ENCODE results near the gene BMPER.
"Not testable (repeated sequence)": the region's sequence is repeated elsewhere in the genome, so short reads cannot be mapped to it uniquely, and the experiment has no call there.

The BMPER gene

DNA sequence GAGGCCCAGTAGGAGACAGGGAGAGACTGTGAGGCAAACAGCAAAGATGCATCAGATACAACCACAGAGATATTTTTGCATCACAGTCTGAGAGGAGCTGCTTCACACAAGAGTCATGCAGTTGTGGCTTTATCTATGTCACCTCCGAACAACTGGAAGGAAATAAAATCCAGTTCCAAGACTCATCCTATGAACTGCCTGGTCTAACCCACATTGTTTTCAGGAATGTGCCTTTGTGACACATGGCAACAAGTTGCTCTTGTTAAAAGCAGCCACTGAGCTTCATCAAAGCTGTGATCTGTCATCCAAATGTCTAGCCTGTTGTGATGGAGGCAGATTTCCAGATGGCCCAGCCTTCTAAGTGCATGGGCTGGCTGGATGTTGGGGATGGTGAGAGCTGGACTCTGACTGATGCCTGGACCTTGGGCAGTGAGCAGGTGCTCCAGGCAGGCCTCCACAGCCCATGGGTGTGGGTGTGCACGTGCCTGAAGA is 255.0 kb downstream of the BMPER start:
- TF ChIP-seq, protein P1, sequence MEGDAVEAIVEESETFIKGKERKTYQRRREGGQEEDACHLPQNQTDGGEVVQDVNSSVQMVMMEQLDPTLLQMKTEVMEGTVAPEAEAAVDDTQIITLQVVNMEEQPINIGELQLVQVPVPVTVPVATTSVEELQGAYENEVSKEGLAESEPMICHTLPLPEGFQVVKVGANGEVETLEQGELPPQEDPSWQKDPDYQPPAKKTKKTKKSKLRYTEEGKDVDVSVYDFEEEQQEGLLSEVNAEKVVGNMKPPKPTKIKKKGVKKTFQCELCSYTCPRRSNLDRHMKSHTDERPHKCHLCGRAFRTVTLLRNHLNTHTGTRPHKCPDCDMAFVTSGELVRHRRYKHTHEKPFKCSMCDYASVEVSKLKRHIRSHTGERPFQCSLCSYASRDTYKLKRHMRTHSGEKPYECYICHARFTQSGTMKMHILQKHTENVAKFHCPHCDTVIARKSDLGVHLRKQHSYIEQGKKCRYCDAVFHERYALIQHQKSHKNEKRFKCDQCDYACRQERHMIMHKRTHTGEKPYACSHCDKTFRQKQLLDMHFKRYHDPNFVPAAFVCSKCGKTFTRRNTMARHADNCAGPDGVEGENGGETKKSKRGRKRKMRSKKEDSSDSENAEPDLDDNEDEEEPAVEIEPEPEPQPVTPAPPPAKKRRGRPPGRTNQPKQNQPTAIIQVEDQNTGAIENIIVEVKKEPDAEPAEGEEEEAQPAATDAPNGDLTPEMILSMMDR (conservative IDR thresholded peaks at IDR 0.05; ENCODE audit: low read depth, low read length), result no peak
- DNase-seq (ENCODE audit: low read depth), result no peak
- H3K4me3 ChIP-seq (ENCODE audit: low read length), result no peak overlapping the region

GRCh38 chr7:34162027-34162565 is 256.8 kb downstream of the BMPER start:
- no peak for DNase-seq (ENCODE audit: low read depth)
- no peak overlapping the region for H3K4me3 ChIP-seq (ENCODE audit: low read length)
- TF ChIP-seq, protein P1 (conservative IDR thresholded peaks at IDR 0.05; ENCODE audit: low read depth, low read length), result no peak

DNA sequence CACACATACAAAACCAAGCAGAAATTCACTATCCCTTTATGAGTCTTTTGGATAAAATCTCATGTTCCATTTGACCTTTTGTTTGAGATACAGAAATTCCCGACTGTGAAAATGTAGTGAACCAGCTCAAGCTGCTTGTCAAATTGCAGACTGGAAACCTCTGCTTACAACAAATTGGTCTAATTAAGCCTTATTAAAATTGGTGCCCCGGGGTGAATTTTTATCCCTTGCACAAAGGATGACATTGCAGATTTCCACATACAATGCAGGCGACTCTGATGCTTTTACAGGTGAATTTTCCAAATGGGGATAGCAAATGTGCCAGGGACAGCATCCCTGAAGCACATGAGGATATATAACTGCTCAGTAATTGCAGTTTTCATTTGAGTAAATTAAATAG is 257.3 kb downstream of the BMPER start:
- H3K4me3 ChIP-seq (ENCODE audit: low read length), result no peak overlapping the region
- DNase-seq (ENCODE audit: low read depth), result no peak
- TF ChIP-seq, protein P1 (conservative IDR thresholded peaks at IDR 0.05; ENCODE audit: low read depth, low read length), result no peak

- TF ChIP-seq, protein P1 (conservative IDR thresholded peaks at IDR 0.05; ENCODE audit: low read depth, low read length), result no peak
- DNase-seq (ENCODE audit: low read depth), result no peak
- no peak overlapping the region for H3K4me3 ChIP-seq (ENCODE audit: low read length)
Observed at GRCh38 chr7:34163956-34164355, 258.6 kb downstream of the BMPER start.

- no peak for DNase-seq (ENCODE audit: low read depth)
Observed at GRCh38 chr7:34165466-34165865, 260.1 kb downstream of the BMPER start.

DNA sequence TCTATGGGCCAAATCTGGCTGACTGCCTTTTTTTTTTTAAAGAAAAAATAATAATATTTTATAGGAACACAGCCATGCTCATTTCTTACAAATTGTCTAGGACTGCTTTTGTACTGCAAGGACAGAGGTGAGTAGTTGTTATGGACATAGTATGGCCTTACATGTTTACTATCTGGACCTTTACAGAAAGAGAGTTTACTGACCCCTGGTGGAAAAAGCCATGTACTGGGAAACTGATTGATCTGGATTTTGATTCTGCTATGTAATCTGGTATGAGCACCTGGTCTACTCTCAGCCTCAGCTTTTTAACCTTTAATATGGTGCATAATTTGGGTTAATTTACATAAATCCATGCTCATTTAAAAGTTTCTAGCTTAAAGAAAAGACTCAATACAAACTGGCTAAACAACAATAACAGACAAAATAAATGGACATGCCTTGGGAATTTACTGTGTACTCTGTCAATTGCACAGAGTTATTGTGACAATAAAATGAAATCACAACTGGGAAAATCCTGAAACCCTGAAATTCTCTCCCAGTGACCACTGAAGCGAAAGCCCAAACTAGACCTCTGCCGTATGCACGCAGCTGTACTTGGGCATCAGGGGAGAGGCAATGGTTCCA is 260.7 kb downstream of the BMPER start:
- no peak overlapping the region for H3K4me3 ChIP-seq (ENCODE audit: low read length)
- DNase-seq (ENCODE audit: low read depth), result no peak
- TF ChIP-seq, protein P1 (conservative IDR thresholded peaks at IDR 0.05; ENCODE audit: low read depth, low read length), result peak; percentile 76

More at GRCh38 chr7:34165466-34165865, 260.1 kb downstream of the BMPER start:
- H3K4me3 ChIP-seq (ENCODE audit: low read length), result no peak overlapping the region
- TF ChIP-seq, protein P1 (conservative IDR thresholded peaks at IDR 0.05; ENCODE audit: low read depth, low read length), result no peak

- TF ChIP-seq, protein P1 (conservative IDR thresholded peaks at IDR 0.05; ENCODE audit: low read depth, low read length), result no peak
- DNase-seq (ENCODE audit: low read depth), result no peak
- no peak overlapping the region for H3K4me3 ChIP-seq (ENCODE audit: low read length)
Observed at GRCh38 chr7:34168013-34168412, 262.7 kb downstream of the BMPER start.

DNA sequence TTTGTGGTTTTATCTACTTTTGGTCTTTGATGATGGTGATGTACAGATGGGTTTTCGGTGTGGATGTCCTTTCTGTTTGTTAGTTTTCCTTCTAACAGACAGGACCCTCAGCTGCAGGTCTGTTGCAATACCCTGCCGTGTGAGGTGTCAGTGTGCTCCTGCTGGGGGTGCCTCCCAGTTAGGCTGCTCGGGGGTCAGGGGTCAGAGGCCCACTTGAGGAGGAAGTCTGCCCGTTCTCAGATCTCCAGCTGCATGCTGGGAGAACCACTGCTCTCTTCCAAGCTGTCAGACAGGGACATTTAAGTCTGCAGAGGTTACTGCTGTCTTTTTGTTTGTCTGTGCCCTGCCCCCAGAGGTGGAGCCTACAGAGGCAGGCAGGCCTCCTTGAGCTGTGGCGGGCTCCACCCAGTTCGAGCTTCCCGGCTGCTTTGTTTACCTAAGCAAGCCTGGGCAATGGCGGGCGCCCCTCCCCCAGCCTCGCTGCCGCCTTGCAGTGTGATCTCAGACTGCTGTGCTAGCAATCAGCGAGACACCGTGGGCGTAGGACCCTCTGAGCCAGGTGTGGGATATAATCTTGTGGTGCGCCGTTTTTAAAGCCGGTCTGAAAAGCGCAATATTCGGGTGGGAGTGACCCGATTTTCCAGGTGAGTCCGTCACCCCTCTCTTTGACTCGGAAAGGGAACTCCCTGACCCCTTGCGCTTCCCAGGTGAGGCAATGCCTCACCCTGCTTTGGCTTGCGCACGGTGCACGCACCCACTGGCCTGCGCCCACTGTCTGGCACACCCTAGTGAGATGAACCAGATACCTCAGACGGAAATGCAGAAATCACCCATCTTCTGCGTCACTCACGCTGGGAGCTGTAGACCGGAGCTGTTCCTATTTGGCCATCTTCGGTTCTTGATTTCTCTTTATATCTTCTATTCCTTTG is 269.6 kb downstream of the BMPER start:
- DNase-seq (ENCODE audit: low read depth); H3K4me3 ChIP-seq (ENCODE audit: low read length): not testable (repeated sequence)

All from retinal pigment epithelial cell (primary cell).